Measurements from ENCODE around the gene CANT1. TPM values are rescaled to one million over a fixed set of nuclear protein-coding genes. Genes with fewer than 3 reads are reported as not detected.

Gene CANT1
- total and polyA plus RNA-seq, 2 of the 13 experiments (the other 11 are each of a cell fraction or from before 2014, with no cell fraction given): 34.1 to 42.1 TPM

- no peak; the same call in 1 of the 2 replicates for TF ChIP-seq ZNF136 (CRISPR knock-in tag; IDR thresholded peaks at IDR 0.05; ENCODE audit: low read depth)
- TF ChIP-seq ZNF101 (CRISPR knock-in tag; IDR thresholded peaks at IDR 0.05; ENCODE audit: borderline replicate concordance, low read depth): no peak
- TF ChIP-seq KDM4B (CRISPR knock-in tag; IDR thresholded peaks at IDR 0.05): no peak
- TF ChIP-seq SNAPC5 (CRISPR knock-in tag; IDR thresholded peaks at IDR 0.05; ENCODE audit: borderline replicate concordance): 0 out of 2 replicates have a peak, but pooled peaks have one; percentile 6
- TF ChIP-seq AHDC1 (CRISPR knock-in tag; IDR thresholded peaks at IDR 0.05; ENCODE audit: borderline replicate concordance): no peak
- TF ChIP-seq IRX3 (CRISPR knock-in tag; IDR thresholded peaks at IDR 0.05; ENCODE audit: borderline replicate concordance, low read depth): no peak
- no peak for TF ChIP-seq ZNF12 (CRISPR knock-in tag; IDR thresholded peaks at IDR 0.05)
- TF ChIP-seq NCOA5 (CRISPR knock-in tag; IDR thresholded peaks at IDR 0.05): no peak
- no peak for TF ChIP-seq NR3C1 (CRISPR knock-in tag; IDR thresholded peaks at IDR 0.05)
- no peak for TF ChIP-seq UBTF (CRISPR knock-in tag; IDR thresholded peaks at IDR 0.05)
- TF ChIP-seq ZNF343 (CRISPR knock-in tag; IDR thresholded peaks at IDR 0.05): peak; percentile 24; the same call in 1 of the 2 replicates
- no peak for TF ChIP-seq ZNF484 (CRISPR knock-in tag; IDR thresholded peaks at IDR 0.05; ENCODE audit: borderline replicate concordance, low read depth)
- no peak for TF ChIP-seq MYC (CRISPR knock-in tag; IDR thresholded peaks at IDR 0.05; ENCODE audit: borderline replicate concordance)
- 0 out of 2 replicates have a peak, but pooled peaks have one; percentile 75 for TF ChIP-seq ZNF468 (CRISPR knock-in tag; IDR thresholded peaks at IDR 0.05)
- no peak for TF ChIP-seq DMTF1 (CRISPR knock-in tag; IDR thresholded peaks at IDR 0.05)
- no peak for TF ChIP-seq TFDP2 (CRISPR knock-in tag; IDR thresholded peaks at IDR 0.05)
Measured at GRCh38 chr17:78980624-78980972, 29.0 kb downstream of the CANT1 start (continued).
